Activated CD8-positive, alpha-beta T cell treated with anti-CD3 and anti-CD28 coated beads for 36 hours (primary cell): ENCODE data around the gene PPP1R7. TPM values are rescaled to one million over a fixed set of nuclear protein-coding genes. Genes with fewer than 3 reads are reported as not detected.
A peak's percentile ranks its signal among the peaks of the same experiment; 100 is the strongest.

Experiments
- ATAC-seq: fragments of 200-7000 bp; cut with Tn5 transposase; one replicate; pipeline ENCODE4 v1.10.0; 2021; ENCODE audit warnings: mild to moderate bottlenecking, moderate library complexity
- CTCF ChIA-PET: fragments of 350-600 bp; sonication (Branson Sonifier 250); formaldehyde crosslinking; loops from one replicate; lab custom pipeline; 2021; ENCODE audit warnings: antibody characterized with exemption; lab: Charles Lee
- POLR2A ChIA-PET: fragments of 350-600 bp; sonication (Branson Sonifier 250); formaldehyde crosslinking; loops from one replicate; lab custom pipeline; 2021; ENCODE audit warnings: antibody characterized with exemption; lab: Charles Lee
- DNase-seq: peaks from one replicate; pipeline ENCODE4 v3.0.0-alpha.2; 2020
- H3K27ac Mint-ChIP-seq: one replicate; pipeline ENCODE4 v1.8.0; 2021; ENCODE audit warnings: mild to moderate bottlenecking, mixed read lengths
- H3K27me3 Mint-ChIP-seq: one replicate; pipeline ENCODE4 v1.8.0; 2021; ENCODE audit warnings: mixed read lengths
- H3K36me3 Mint-ChIP-seq: one replicate; pipeline ENCODE4 v1.8.0; 2021; ENCODE audit warnings: low read depth, mixed read lengths
- H3K4me1 Mint-ChIP-seq: one replicate; pipeline ENCODE4 v1.8.0; 2021; ENCODE audit warnings: low read depth, mixed read lengths
- H3K4me3 Mint-ChIP-seq: one replicate; pipeline ENCODE4 v1.8.0; 2021; ENCODE audit warnings: mild to moderate bottlenecking, moderate library complexity, mixed read lengths
- H3K9me3 Mint-ChIP-seq: one replicate; pipeline ENCODE4 v1.8.0; 2021; ENCODE audit warnings: mixed read lengths
- CTCF ChIP-seq: fragments of 200-600 bp; IDR thresholded peaks from one replicate; pipeline ENCODE4 v1.8.0; 2022; ENCODE audit warnings: antibody characterized with exemption, mild to moderate bottlenecking
- intact Hi-C: fragments of 100-400 bp; cut with micrococcal nuclease; formaldehyde crosslinking; loops from one replicate; pipeline ENCODE4 v1.10.0; 2022
- total RNA-seq, 2 experiments: library from RNA; stranded (reverse); gene quantifications; one replicate each; pipeline ENCODE4 v1.2.3, GENCODE V29; 2021

Gene PPP1R7
- total RNA-seq, 2 experiments from 2014 or later: 82.9 to 88.7 TPM

- Mint-ChIP-seq H3K27me3 (no peaks in the 10 kb centered on the region), H3K27ac (no peak overlapping the region), H3K9me3 (no peaks in the 10 kb centered on the region), H3K4me1 (peaks cover 4% of the 10 kb centered on the region), H3K36me3 (peaks cover 37% of the 10 kb centered on the region), H3K4me3 (no peak overlapping the region)
- POLR2A ChIA-PET: interaction anchor here (0.6 kb wide), 1 partner anchor 615 kb away, joined by 4 read pairs; no protein-coding TSS in a partner anchor
- CTCF ChIA-PET: no interaction called here
- no peak for TF ChIP-seq CTCF
- ATAC-seq: peak; percentile 64
- intact Hi-C loops: no loop called here
- peak; percentile 9 for DNase-seq
Observed at GRCh38 chr2:241163601-241164118, 13.4 kb downstream of the PPP1R7 start.

- CTCF ChIA-PET: no interaction called here
- Mint-ChIP-seq H3K4me3 (no peak overlapping the region), H3K9me3 (peaks cover 13% of the 10 kb centered on the region), H3K27me3 (no peaks in the 10 kb centered on the region), H3K27ac (no peak overlapping the region), H3K36me3 (peaks cover 62% of the 10 kb centered on the region), H3K4me1 (peaks cover 4% of the 10 kb centered on the region)
- intact Hi-C loops: no loop called here
- no peak for TF ChIP-seq CTCF
- ATAC-seq: no peak
- POLR2A ChIA-PET: interaction anchor here (0.7 kb wide), 1 partner anchor 71 kb away, joined by 3 read pairs; no protein-coding TSS in a partner anchor
- DNase-seq: no peak
Observed at GRCh38 chr2:241168366-241168765, 18.1 kb downstream of the PPP1R7 start.

GRCh38 chr2:241173557-241173956, 23.3 kb downstream of the PPP1R7 start:
- Mint-ChIP-seq H3K9me3 (peaks cover 13% of the 10 kb centered on the region), H3K4me3 (no peak overlapping the region), H3K36me3 (peaks cover 53% of the 10 kb centered on the region), H3K4me1 (peaks cover 2% of the 10 kb centered on the region), H3K27me3 (no peaks in the 10 kb centered on the region), H3K27ac (no peak overlapping the region)
- TF ChIP-seq CTCF: no peak
- ChIA-PET POLR2A (no interaction called here), CTCF (interaction anchor here (0.6 to 1.4 kb wide), 2 partner anchors 321 to 323 kb away, joined by 3 read pairs; no protein-coding TSS in a partner anchor)
- DNase-seq: no peak
- ATAC-seq: no peak
- intact Hi-C loops: no loop called here

- ChIA-PET CTCF (no interaction called here), POLR2A (no interaction called here)
- Mint-ChIP-seq H3K36me3 (peaks cover 24% of the 10 kb centered on the region), H3K9me3 (no peaks in the 10 kb centered on the region), H3K27ac (no peak overlapping the region), H3K4me3 (no peak overlapping the region), H3K4me1 (peaks cover 7% of the 10 kb centered on the region), H3K27me3 (no peaks in the 10 kb centered on the region)
- ATAC-seq: no peak
- DNase-seq: no peak
- intact Hi-C loops: no loop called here
- TF ChIP-seq CTCF: no peak
Observed at GRCh38 chr2:241177526-241178334, 27.5 kb downstream of the PPP1R7 start.

- intact Hi-C loops: no loop called here
- Mint-ChIP-seq H3K27me3 (no peaks in the 10 kb centered on the region), H3K4me1 (peaks cover 7% of the 10 kb centered on the region), H3K4me3 (no peak overlapping the region), H3K36me3 (peaks cover 17% of the 10 kb centered on the region), H3K27ac (no peak overlapping the region), H3K9me3 (no peaks in the 10 kb centered on the region)
- no peak for ATAC-seq
- DNase-seq: no peak
- no peak for TF ChIP-seq CTCF
- ChIA-PET CTCF (no interaction called here), POLR2A (no interaction called here)
Observed at GRCh38 chr2:241178961-241179360, 28.7 kb downstream of the PPP1R7 start.
